GM19025 (cell line): ENCODE measurements around the gene NMT2.
"Not testable (repeated sequence)": the region's sequence is repeated elsewhere in the genome, so short reads cannot be mapped to it uniquely, and the experiment has no call there.

ENCODE experiments used
- ATAC-seq: cut with Tn5 transposase; IDR thresholded peaks from one replicate; pipeline ENCODE4 v1.9.1; 2021; ENCODE audit warnings: mild to moderate bottlenecking, low read depth, moderate library complexity; ENCODE audit not compliant: unreplicated experiment

The NMT2 gene

DNA sequence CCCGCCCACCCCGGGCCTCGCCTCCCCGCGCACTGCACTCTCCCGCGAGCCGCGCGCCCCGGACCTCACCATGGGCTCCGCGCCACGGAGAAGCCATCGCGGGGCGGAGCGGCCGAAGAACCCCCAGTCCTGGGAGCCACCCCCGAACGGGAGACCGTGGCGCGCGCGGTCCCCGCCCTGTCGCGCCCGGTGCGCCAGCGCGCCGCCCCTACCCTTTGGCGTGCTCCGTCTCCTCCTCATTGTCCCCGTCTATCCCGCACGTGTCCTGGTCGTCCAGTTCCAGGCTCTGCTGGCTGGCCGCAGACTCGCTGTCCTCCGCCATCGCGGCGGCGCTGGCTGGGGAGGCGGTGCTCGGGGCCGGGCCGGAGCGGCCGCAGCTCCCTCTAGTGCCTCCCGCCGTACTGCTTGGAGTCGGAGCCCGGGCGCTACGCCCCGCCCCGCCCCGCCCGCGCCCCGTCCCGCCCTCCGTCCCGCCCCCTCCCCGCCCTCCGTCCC lies at the start of gene NMT2:
TSS of gene NMT2 (minus strand) at position 403 of the 495 bp plus-strand sequence. CDS start at position 322, 81 bp downstream.
- ATAC-seq: peak; percentile 90

DNA sequence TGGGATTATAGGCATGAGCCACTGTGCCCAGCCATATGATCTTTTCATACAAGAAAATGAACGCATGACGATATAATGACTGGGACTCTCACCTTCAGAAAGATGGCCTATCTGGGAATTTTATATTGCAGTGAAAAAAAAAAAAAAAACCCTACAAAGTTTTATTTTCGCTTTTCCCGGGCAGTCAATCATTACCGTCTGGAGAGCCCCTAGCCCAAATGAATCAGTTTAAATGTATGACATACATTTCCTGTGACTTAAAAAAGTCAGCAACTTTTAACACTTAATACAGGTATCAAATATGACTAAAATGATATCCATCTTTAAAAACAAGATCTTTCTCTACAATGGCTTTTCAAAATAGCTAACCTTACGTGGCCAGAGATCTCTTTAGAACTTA lies 48.2 kb upstream of the NMT2 start:
- no peak for ATAC-seq

DNA sequence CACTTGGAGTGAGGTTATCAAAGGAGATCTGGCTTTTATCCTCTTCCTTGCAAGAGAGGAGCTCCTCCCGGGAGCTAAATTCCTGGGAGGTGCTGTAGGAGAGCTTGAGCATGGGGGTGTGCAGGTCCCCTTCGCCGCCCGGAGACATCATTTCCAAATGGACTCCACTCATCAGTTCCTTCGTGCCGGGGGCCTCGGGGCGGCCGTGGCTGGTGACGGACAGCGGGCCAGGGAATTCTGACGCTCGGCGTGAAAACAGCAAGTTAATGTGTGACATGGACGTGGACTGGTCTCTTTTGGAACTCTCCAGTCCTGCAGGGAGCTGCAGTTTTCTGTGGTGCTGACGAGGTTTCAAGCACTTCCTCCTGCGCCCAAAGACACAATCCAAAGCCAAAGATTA lies 45.7 kb upstream of the NMT2 start:
- no peak for ATAC-seq

DNA sequence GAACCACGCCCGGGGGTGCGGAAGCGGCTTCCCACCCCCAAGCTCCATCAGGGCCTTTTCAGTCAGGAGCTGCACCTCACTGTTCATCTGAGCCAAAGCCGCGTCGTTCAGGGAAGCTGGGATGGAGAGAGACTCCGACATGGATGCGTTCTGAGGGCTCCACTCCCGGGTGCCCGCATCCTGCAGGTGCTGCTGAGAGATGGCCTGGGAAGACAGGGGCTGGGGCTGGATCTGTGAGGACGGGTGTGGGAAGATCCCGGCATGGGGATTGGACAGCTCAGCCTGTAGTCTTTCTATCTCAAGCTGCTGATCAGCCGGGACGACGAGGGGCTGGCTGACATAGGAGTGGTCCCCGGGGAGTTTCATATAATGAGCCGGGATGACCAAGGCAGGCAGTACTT lies 45.0 kb upstream of the NMT2 start:
- no peak for ATAC-seq

DNA sequence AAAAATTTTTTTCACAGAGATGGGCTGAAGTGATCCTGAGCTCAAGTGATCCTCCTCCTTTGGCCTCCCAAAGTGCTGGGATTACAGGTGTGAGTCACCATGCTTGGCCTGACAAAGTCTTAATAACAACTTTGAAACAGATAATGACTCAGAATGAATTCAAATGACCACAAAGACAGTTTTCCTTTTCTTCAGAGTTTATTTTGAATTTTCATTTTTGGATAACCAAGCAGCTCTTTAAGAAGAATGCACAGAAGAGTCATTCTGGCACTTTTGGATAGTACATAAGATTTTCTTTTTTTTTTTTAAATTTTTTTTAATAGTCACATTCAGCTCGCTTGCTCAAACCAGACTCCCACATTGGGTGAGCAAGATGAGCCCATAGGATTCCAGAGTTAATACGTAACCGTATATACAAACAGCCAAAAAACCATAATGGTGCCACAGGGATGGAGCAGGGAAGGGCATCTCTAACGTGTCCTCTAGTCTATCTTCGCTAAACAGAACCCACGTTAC lies 43.0 kb upstream of the NMT2 start:
- no peak for ATAC-seq

DNA sequence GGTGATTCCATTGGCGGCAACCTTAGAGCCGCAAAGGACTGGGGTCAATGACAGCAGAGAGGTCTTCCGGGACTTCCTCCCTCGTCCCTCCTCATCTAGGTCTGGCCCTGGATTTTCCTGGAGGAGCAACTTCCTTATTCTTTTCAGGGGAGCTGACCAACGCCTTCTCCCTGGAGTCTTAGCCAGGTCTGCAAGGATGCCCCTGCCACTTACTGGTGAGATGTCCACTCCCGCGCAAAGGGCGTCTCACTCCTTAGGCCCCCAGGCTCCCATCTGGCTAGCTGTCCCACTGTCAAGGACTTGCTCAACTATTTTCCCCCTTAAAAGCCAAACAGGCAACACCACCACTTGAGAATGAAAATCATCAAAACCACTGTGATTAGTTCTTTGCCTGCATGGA lies 42.0 kb upstream of the NMT2 start:
- ATAC-seq: no peak

DNA sequence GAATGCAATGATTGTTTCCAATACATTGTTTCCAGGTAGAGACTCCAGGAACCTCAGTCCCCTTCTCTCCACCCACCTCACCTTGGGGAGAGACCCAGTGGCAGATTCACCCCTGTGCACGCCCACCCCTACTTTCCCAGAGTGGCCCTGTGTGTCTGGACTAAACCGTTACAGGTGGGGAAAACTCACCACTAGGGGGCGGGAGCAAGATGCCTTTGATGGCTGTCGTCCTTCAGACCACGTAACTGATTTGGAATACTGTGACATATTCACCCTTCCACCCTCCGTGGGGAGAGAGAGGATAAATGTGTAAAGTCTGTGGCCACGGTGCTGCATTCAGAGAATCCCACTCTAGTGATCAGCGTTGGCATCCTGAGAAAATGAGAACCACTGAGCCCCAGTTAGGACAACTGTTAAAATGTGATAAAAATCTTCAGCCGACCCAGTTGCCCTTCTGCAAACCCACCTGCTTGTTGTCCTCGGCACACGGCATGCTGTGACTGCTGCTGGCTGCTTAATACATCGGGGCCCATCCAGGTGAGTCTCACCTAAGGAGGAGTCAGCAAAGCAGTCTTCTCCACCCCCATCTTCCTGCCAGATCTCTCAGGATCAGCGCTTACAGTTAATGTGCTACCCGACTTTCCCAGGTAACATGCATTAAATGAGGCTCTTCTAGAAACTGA lies 41.5 kb upstream of the NMT2 start:
- ATAC-seq: peak; percentile 46

DNA sequence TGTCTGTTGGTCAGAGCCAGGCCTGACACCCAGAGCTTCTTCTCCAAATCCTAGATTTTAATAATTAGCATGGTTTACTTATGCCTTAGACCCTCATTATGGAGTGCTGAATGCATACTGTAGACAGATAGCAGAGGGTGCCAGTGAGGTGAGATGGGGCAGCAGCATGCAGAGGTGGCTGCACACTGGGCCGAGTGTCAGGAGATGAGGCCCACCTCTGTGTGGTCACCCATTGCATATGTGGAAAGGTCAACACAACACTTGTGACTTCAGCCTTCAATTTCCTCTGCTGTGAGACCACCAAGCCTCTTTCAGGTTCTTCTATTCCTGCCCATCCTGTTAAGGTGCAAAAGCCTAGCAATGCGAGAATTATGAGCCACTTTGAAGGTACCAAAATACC lies 39.7 kb upstream of the NMT2 start:
- no peak for ATAC-seq

DNA sequence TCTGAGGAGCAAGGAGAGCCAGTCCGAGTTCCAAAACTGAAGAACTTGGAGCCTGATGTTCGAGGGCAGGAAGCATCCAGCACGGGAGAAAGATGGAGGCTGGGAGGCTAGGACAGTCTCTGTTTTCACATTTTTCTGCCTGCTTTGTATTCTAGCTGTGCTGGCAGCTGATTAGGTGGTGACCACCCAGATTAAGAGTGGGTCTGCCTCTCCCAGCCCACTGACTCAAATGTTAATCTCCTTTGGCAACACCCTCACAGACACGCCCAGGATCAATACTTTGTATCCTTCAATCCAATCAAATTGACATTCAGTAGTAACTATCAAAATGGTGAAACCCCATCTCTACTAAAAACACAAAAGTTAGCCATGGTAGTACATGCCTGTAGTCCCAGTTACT lies 38.9 kb upstream of the NMT2 start:
- not testable (repeated sequence) for ATAC-seq

DNA sequence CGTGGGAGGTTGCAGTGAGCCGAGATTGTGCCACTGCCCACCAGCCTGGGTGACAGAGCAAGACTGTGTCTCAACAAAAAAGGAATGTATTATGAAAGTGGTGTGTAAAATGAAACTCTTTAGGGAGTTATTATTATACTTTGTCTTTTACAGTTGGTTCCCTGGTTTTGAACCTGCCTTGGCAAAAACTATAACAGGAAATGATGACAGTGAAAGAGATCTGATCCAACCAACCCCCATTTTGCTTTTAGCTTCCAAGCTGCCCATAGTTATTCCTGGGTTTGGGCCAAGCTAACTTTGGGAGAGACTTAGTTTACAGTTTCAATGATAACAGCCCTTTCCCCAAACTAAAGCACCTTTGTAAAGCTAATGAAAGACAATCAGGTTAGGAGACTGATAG lies 34.1 kb upstream of the NMT2 start:
- no peak for ATAC-seq

DNA sequence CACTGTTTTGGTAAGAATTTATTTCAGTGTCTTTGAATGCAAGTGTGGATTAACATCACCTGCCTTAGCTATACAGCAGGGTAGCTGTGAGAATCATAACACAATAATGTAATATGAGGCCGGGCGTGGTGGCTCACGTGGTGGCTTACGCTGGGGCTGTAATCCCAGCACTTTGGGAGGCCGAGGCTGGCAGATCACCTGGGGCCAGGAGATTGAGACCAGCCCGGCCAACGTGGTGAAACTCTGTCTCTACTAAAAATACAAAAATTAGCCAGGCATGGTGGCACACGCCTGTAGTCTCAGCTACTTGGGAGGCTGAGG lies 33.8 kb upstream of the NMT2 start:
- not testable (repeated sequence) for ATAC-seq

DNA sequence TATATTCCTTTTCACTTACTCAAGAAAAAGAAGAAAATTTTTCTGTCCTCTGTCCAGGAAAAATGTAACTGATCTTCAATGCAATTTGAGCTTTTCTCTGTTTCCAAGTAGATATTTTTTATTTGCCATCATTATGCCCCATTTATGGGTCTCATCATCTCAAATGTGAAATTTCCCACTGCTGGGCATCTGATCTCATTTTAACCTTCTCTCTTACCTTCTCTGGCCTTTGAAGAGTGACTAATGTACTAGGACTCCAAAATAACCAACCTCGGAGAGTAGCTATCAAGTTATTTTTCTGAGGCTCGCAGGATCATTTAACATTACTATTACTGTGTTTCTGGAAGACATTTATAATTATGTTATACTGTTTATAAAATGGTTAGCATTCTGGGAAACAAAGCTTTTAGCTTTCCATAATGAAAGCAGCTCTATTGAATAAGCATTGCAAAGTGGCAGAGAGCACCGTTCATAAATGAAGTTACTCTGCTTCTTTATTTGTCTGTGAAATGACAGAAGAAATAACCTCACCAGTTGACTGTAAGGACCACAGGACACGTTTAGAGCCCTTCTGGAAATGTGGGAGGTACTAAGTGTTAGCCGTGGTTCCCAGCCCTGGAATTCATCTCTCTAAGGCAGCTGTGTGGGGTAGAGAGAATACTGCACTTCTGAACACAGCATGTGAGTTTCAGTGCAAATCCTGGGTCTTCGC lies 33.3 kb upstream of the NMT2 start:
- ATAC-seq: no peak

DNA sequence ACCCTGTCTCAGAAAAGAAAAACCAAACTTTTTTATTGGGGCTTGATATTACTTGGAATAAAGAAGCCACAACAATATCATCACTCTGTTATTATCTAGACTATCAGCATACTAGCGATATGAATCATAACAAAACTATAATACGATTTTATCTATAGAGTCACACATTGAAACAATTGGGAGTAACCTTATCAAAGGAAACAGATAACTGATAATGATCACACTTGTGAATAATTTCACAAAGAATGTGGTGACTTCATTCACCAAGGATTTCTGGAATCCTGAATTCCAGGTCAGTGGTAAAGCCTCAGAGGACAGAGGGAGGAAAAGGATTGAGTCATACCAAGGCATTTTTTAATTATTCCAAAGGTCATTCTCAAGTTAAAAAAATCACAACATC lies 32.1 kb upstream of the NMT2 start:
- ATAC-seq: no peak

DNA sequence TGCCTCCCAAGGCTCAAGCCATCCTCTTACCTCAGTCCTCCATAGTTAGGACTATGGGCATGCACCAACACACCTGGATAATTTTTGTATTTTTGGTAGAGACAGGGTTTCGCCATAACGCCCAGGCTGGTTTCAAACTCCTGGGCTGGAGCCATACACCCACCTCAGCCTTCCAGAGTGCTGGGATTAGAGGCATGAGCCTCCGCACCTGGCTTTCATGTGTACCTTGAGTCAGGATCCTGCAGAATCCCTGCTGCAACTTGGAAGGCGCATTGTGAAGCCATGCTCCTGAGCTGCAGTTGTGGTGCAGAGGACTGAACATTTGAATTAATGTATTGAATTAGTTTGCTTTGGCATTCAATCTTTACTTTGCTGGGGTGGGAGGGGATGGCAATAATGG lies 29.4 kb upstream of the NMT2 start:
- no peak for ATAC-seq

DNA sequence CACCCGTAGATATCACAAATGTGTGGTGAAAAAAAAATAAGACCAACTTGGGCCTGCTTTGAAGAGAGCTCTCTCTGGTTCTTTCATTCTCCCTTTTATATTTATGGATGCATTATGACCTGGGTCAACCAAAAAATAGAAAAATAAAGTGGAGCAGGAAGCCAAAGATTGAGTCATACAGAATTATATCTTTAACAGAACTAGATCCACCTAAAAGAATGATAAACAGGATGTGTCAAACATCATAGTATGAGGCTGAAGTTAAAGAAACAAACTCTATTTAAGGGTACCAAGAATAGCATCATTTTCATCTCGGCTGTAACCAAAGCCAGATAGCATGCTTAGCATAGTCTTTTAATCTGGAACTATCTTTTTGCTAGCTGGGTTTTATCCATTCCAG lies 28.8 kb upstream of the NMT2 start:
- ATAC-seq: no peak

DNA sequence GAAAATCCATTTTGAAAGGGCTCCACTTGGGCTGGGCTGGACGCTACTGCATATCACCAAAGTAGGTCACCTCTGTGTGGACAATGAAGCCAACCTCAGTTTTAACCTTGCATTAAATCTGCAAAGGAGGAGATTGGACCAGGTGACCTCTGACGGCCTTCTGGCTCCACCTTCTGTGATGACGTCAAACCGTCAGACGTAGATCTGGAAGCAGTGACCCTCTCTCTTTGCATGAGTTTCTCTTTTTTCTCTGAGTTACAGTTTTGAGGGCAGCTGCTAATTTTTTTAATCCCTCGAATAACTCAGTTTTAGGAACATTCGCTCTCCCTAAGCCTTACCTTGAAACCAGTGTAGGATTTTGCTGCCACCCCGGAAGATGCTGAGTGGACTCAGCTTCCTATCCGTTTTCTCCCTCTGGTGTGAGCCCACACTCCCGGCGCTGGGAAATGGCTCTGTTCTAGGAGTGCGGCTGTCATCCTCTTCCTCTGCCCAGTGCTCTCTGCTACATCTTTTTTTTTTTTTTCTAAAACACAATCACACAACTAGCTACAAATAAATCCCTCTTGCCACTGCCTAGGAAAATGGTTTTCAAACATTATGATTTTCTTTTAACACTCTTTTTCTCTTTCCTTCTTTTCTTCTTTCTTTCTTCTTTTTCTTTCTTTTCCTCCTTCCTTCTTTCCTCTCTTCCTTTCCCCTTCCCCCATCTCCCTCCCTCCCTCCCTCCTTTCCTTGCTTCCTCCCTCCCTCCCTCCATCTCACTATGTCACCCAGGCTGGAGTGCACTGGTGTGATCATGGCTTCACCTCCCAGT lies 27.7 kb upstream of the NMT2 start:
- ATAC-seq: no peak

DNA sequence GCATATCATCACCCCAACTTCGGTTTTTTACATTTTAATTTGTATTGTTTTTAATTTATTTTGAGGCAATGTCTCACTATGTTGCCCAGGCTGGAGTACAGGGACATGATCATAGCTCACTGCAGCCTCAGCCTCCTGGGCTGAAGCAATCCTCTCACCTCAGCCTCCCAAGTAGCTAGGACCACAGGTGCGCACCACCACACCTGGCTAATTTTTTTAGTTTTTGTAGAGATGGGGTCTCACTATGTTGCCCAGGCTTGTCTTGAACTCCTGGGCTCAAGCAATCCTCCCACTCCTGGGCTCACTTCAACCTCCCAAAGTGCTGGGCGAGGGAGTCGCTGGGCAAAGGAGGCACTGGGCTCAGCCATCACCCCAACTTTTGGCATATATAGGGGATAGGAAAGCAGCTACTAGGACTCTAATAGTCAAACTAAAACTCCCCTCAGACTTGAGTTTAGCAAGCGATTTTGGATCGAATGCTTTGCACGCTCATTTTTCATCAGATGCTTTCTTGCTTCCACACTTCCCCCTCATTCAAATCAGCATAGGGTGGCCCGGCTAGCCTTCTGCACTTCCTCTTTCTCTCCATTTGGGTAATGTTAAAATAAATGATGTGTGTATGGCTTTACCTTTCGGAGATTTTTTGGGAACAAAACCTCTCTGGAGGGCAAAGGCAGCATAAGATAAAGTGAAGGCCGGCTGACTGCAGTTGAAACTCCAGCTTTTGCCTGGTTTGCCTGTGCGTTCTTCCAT lies 20.8 kb upstream of the NMT2 start:
- no peak for ATAC-seq

DNA sequence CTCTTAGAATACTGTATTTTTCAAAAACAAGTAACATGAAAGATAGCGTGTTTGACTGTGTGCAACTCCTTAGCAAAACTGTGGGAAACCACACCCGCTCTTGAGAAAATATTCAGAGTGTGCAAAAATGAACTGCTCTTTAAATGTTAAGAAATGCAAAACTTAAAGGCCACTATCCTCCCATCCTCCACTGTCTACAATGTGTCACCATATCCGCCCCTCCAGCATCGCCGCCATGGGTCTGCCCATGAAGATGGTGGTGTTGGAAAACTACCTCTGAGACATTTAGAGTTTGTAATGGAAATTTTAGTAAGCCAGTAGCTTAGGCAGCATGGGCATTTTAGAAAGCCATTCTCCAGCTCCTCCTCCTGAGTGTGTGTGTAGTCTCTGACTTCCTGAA lies 20.1 kb upstream of the NMT2 start:
- ATAC-seq: no peak

DNA sequence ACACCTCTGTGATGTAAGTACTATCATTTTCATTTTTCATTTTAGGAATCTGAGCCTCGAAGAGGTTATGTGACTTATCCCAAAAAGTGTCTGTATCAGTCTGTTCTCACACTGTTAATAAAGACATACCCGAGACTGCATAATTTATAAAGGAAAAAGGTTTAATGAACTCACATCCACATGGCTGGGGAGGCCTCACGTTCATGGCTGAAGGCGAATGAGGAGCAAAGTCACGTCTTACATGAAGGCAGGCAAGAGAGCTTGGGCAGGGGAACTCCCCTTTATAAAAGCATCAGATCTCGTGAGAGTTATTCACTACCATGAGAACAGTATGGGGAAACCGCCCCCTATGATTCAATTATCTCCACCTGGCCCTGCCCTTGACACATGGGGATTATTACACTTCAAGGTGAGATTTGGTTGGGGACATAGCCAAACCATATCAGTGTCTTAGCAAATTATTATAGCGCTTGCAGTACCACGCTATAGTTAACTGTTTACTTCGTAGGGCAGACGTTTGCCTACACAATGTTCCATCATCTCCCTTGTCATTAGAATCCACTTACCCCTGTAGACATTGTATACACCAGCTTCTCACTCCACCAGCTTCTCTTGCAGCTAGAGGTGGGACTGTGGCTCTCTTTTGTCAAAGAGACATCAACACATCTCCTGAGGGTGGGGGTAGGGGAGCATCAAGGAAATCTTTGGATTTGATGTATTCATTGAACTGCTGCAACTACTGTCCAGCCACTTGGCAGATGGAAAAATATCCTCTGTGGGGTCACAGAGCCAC lies 15.4 kb upstream of the NMT2 start:
- ATAC-seq: no peak
